Ovary (tissue), 9 donors: ENCODE measurements around the gene NUPR1. TPM values are rescaled to one million over a fixed set of nuclear protein-coding genes. Genes with fewer than 3 reads are reported as not detected.

ENCODE experiments used
- DNase-seq, 5 donors: peaks; one replicate each; pipeline ENCODE4 v3.0.0-alpha.2; 2019 to 2020
- H3K27ac ChIP-seq, 2 donors: fragments of 200-600 bp; one replicate each; pipeline versions ENCODE4 v1.5.1 to v1.8.0; 2019 to 2022
- H3K27me3 ChIP-seq: fragments of 200-600 bp; one replicate; pipeline ENCODE4 v1.8.0; 2022
- H3K36me3 ChIP-seq: fragments of 200-600 bp; sonication (generic); one replicate; pipeline ENCODE4 v1.5.1; 2019
- H3K4me1 ChIP-seq: one replicate; pipeline ENCODE4 v1.8.1; 2013; ENCODE audit warnings: mild to moderate bottlenecking, moderate library complexity; ENCODE audit not compliant: insufficient read depth
- H3K4me3 ChIP-seq: fragments of 200-600 bp; sonication (generic); one replicate; pipeline ENCODE4 v1.5.1; 2017
- H3K9me3 ChIP-seq, 2 donors: fragments of 200-600 bp in 1 of 2; sonication (generic) in 1 of 2; one replicate each; pipeline versions ENCODE4 v1.5.1 to v1.8.1; 2013 to 2019; ENCODE audit warnings: mild to moderate bottlenecking in 1 of 2, moderate library complexity in 1 of 2
- CTCF ChIP-seq, 3 donors: fragments of 450-650 bp in 2 of 3; fragments of 200-600 bp in 1 of 3; IDR thresholded peaks; one replicate each; pipeline versions ENCODE4 v1.5.1 to v1.8.0; 2016 to 2022; ENCODE audit warnings: antibody characterized with exemption in 3 of 3, mild to moderate bottlenecking in 1 of 3
- EP300 ChIP-seq: sonication (generic); formaldehyde crosslinking; IDR thresholded peaks from one replicate; pipeline ENCODE4 v1.6.1; 2017; ENCODE audit warnings: antibody characterized with exemption
- POLR2A ChIP-seq: fragments of 450-650 bp; IDR thresholded peaks from one replicate; pipeline ENCODE4 v1.6.1; 2017; ENCODE audit warnings: antibody characterized with exemption, mild to moderate bottlenecking, moderate library complexity
- WGBS, 3 donors: extraction: QIAGEN DNeasy Blood & Tissue Kit in 1 of 3; methylation state at CpG; one replicate each; pipeline versions ENCODE4 v1.1.5 to v1.1.7; 2013 to 2017; 5-methylcytosine and 5-hydroxymethylcytosine counted together
- intact Hi-C, 4 donors: fragments of 100-400 bp; cut with DNase I; formaldehyde crosslinking; loops; one replicate each; pipeline versions ENCODE4 v1.11.0 to v1.15.1; 2022 to 2023
- polyA plus RNA-seq, 2 donors: library from polyadenylated mRNA; stranded (reverse); fragments of 200-250 nt in 1 of 2; fragments of 350-450 nt in 1 of 2; fragmentation: Illumina TruSeq in 1 of 2; extraction: RNeasy Lipid Tissue Mini Kit (QIAGEN cat#74804) in 1 of 2; gene quantifications; one replicate each; pipeline ENCODE4 v1.2.3, GENCODE V29; 2013 to 2014
- total RNA-seq, 7 donors: library from RNA; depleted of rRNA in 2 of 7; stranded (reverse); fragments of >200 nt in 2 of 7; fragmentation: NEBNext Ultra II Directional in 3 of 7; extraction: Animal tissue kit (Norgen Biotek cat#: 25700) in 3 of 7; gene quantifications; one replicate each; pipeline versions ENCODE4 v1.1.0 to v1.2.4, GENCODE V29; 2016 to 2023
- donor health status: DM: no; HTN: no; CAD: no; lungs with moderate emphysema.
- donor health status: DM: no; HTN: no; CAD: no.
- donor health status: Bipolar disorder and iron deficiency.
- donor health status: DM: yes; HTN: yes; CAD: no.
- donor health status: DM: no; HTN: no; CAD: no.
- donor health status: DM: yes; HTN: yes; CAD: no.

NUPR1 gene
- total and polyA plus RNA-seq, 9 donors = 25.5 to 366 (median 129) TPM

GRCh38 chr16:28563218-28563617 lies 24.4 kb upstream of the NUPR1 start:
- TF ChIP-seq EP300 (no peak), POLR2A (no peak), CTCF (IDR thresholded peaks at IDR 0.05) (no peak)
- no peak overlapping the region for H3K27ac ChIP-seq
- peaks cover 3% of the 10 kb centered on the region for H3K4me1 ChIP-seq
- WGBS, 3 donors = 90 to 92% (median 91%) methylated on average over 6 of the region's 6 CpGs
- no peak for DNase-seq
- no peak overlapping the region for H3K4me3 ChIP-seq
- H3K9me3 ChIP-seq = no peaks in the 10 kb centered on the region
- intact Hi-C loops = no loop called here
- no peaks in the 10 kb centered on the region for H3K27me3 ChIP-seq
- H3K36me3 ChIP-seq = no peaks in the 10 kb centered on the region

GRCh38 chr16:28562199-28562598 lies 23.4 kb upstream of the NUPR1 start:
- peaks cover 1% of the 10 kb centered on the region for H3K4me1 ChIP-seq
- H3K4me3 ChIP-seq = no peak overlapping the region
- H3K9me3 ChIP-seq = no peaks in the 10 kb centered on the region
- intact Hi-C loops = no loop called here
- H3K36me3 ChIP-seq = no peaks in the 10 kb centered on the region
- no peaks in the 10 kb centered on the region for H3K27me3 ChIP-seq
- no peak overlapping the region for H3K27ac ChIP-seq
- WGBS, 3 donors = 96 to 99% (median 96%) methylated on average over 4 of the region's 4 CpGs
- TF ChIP-seq EP300 (no peak), CTCF (IDR thresholded peaks at IDR 0.05) (no peak), POLR2A (no peak)
- DNase-seq = no peak

DNA sequence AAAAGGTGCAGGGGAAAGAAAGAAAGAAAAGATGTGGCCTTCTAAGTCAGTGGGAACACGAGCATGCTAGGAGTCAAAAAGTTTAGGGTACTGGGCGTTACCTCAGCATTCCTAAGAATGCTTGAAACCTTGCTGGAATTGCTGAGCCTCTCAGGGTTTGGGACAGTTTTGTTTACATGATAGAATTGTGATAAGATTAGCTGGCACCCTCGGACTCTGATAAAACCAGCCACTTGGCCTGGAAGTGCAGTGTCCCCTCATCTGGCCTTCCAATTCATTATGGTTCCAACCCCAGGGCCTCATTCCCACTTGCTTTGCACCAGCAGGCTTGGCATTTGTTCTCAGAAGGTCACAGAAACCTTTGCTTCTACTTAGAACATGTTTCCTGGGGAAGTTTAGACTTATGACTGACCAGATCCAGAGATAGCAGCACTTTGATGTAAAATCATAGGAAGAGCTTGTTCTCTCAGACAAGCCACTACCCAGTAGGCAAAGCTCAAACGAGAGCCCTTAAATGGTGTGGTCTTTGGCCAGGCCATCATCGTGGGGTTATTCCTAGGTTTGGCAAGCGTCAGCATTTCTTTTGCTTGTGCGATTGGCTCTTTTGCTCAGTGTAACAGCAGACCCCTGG lies 22.9 kb upstream of the NUPR1 start:
- intact Hi-C loops = no loop called here
- WGBS, 3 donors = 72 to 81% (median 76%) methylated on average over 7 of the region's 7 CpGs
- TF ChIP-seq CTCF (IDR thresholded peaks at IDR 0.05) (no peak), EP300 (no peak), POLR2A (no peak)

GRCh38 chr16:28558456-28558855 lies 19.7 kb upstream of the NUPR1 start:
- no peaks in the 10 kb centered on the region for H3K27me3 ChIP-seq
- TF ChIP-seq CTCF (IDR thresholded peaks at IDR 0.05) (no peak), POLR2A (no peak), EP300 (no peak)
- no peak overlapping the region for H3K27ac ChIP-seq
- H3K4me3 ChIP-seq = no peak overlapping the region
- H3K9me3 ChIP-seq = no peaks in the 10 kb centered on the region
- no peak for DNase-seq
- no peaks in the 10 kb centered on the region for H3K36me3 ChIP-seq
- no peaks in the 10 kb centered on the region for H3K4me1 ChIP-seq
- intact Hi-C loops = no loop called here
- WGBS, 3 donors = 71 to 78% (median 76%) methylated on average over 3 of the region's 3 CpGs

More for the DNA sequence above, 22.9 kb upstream of the NUPR1 start:
- no peaks in the 10 kb centered on the region for H3K9me3 ChIP-seq
- H3K27ac ChIP-seq = no peak overlapping the region
- H3K4me3 ChIP-seq = no peak overlapping the region
- no peak for DNase-seq
- H3K27me3 ChIP-seq = no peaks in the 10 kb centered on the region
- no peaks in the 10 kb centered on the region for H3K36me3 ChIP-seq
- H3K4me1 ChIP-seq = peaks cover 1% of the 10 kb centered on the region
